Activated CD4-positive, alpha-beta T cell treated with anti-CD3 and anti-CD28 coated beads for 48 hours (primary cell): ENCODE data around the gene COL16A1.
A peak's percentile ranks its signal among the peaks of the same experiment; 100 is the strongest.

ENCODE experiments used
- DNase-seq: peaks from one replicate; pipeline ENCODE4 v3.0.0-alpha.2; 2020

The COL16A1 gene

DNA sequence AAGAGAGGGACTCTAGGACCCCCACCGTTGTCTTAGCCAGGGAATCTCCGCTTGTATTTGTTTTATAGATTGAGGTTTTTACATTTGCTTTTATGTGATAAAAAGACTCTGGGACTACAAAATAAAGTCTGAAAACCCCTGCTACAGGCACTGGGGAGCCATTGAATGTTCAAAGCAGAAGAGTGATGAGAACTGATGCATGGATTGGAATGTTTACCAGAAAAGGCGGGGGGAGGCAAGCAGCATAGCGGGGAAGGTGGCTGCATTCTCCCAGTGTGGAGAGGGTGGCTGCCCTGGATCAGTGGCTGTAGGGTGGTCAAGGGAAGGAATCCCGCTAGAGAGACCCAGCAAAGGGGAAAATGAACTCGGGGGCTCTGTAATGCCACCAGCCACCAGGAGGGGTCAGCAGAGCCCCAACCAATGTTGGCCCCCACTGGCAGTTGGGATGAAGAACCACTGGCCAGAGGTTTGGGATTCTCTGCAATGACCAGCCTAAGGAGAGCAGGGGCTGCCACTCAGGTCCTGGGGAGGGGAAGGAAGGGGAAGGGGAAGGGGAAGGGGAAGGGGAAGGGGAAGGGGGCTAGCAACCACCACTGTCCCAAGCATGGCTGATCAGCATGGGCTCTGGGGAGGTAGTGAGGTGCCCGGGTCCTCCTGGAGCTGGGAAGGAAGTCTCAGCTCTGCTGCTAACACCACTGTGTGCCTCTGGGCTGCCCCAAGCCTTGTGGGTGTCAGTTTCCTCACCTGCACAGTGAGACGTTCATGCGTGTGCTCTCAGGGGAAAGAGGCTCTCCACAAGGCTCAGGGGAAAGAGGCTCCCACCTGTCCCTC is 40.0 kb downstream of the COL16A1 start:
- DNase-seq: peak; percentile 65

DNA sequence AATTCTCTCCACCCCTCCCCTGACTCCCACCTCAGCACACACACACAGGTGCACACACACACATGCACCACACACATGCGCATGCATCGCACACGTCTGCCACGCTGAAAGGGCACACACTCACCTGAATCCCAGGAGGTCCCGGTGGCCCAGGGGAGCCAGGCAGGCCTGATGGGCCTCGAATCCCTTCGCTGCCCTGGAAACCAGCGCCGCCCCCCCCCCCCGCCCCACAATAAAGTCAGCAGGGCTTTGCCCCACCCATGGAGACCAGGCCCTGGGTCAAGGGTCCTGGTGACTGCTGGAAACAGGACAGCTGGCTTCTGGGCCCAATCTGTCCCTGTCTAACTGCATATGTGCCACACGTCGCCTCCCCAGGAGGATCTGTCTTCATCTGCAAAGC is 41.4 kb downstream of the COL16A1 start:
- no peak for DNase-seq

DNA sequence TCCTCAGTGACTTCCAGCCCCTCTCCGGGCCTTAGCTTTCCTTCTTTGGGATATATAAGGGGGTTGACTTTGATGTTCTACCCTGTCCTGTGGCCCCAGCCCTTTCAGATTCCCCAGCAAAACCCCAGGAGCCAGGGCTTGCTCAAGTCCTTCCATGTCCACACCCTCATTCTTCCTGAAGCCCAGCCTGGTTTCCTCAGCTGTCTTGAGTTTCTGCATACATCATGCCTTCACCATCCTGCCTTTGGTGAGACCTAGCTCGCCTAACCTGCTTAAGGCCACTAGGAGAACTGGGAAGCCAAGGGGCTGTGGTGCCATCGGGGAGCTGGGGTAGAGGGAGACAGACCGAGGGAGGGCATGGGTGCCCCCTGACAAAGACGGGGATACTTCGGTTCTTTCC is 42.0 kb downstream of the COL16A1 start:
- no peak for DNase-seq

DNA sequence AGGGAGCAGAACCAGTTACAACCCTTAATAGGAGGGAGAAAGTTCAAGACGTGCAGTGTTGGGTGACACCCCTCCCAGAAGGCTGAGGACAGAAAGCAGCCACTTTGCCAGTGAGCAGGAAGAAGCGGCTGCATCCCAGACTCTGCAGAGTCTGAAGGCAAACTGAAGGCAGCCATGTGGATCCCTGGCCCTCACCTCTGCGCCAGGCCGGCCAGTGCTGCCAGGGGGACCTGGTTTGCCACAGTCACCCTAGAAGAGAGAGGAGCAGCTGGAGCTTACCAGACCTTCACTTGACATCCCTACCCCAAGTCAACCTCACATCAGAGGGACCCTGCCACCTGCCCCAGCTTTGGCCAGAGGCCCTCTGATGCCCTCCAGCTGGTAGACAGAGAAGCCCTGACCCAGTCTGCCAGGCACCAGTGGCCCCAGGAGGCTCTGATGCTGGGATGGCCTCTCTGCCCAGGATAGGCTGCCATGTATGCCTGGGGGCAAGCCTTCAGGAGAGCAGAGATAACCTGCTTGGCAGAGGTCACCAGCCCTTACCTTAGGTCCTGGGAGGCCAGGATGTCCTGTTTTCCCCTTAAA is 42.9 kb downstream of the COL16A1 start:
- no peak for DNase-seq

DNA sequence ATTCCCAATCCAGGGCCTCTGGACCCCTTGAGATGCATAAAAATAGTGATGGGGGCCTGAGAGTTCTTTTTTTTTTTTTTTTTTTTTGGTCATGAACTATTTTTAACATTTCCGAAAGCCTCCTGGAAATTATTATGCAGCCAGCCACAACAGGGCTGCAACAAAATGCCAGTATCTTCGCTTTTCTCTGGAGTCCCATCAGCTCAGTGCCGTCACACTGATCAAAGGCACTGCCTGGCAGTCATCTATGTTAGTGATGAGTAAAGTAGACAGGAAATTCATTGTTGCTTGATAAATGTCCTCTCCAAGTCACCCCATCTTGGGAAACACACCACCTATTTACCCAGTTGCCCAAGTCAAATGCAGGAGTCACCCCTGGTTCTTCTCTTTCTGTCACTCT is 43.9 kb downstream of the COL16A1 start:
- DNase-seq: no peak

DNA sequence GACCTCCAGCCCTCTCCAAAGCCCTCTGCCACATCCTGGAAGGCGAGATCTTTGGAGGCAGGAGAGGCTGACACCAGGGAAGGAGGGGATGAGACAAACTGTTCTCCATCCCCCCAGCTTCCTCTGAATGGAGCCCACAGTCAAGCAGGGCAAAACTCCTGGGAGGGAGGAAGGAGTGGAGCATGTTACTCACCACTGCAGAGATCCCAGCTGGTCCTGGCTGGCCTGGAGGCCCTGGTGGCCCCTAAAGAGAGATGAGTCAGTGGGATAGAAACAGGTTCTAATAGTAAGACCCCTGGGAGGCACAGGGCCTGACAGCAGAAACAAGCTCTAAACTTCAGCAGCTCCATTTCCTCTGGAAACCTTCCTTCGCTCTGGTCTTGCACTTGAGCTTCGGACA is 45.1 kb downstream of the COL16A1 start:
- DNase-seq: no peak

DNA sequence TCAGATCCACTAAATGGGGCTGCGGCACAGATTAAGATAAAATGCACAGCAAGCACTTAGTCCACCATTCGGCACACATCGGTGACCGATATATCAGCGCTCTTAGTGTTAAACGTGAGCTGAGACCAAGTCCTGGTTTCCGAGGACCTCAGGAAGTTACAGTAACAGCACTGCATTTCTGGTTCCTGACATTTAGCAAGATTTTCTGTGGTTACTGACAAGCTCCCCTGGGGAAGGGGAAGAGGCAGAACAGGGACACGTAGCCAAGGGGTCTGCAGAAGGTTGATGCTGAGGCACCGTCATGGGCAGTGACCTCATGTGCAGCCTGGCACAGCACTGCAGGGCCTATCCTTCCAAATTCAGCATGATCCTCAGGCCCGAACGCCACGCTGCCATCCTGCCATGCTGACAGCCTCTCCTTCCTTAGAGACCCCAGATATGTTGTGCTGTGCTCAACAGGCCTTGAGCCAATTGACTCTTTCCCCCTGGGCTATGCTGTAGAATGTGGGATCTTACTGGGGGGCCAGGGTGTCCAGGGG is 45.8 kb downstream of the COL16A1 start:
- DNase-seq: no peak

DNA sequence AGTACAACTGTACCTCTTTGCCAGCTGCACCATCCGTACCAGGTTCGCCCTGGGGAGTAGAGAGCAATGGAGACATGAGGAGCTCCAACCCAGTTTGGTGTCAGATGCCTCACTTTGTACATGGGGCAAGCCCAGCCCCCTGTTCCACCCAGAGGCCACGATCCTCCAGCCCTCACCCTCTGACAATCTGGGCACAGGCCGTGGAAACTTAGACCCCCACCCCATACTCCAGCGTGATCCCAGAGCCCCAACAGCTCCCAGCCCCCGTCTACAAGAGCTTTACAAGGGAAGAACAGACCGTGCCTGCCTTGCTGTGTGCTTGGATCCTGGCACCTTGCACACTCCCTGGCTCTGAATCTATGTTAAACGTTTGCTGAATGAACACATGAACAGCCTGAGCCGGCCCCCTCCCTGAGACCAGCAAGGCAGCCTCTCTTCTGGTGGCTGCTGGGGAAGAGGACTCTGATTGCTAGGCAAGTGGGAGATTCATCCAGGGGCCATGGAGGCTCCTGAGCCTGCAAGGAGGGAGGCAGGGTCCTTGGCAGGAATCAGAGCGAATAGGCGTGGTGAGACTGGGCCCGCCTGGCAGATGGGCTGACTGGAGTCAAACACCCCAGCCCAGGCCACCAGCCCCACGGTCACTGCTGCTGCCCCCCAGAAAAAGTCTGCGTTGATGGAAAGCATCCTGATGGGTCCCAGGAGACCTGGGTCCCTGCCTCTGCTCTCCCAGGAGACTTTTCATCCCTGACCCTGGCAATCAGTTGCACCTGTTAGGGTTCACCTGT is 46.6 kb downstream of the COL16A1 start:
- no peak for DNase-seq

DNA sequence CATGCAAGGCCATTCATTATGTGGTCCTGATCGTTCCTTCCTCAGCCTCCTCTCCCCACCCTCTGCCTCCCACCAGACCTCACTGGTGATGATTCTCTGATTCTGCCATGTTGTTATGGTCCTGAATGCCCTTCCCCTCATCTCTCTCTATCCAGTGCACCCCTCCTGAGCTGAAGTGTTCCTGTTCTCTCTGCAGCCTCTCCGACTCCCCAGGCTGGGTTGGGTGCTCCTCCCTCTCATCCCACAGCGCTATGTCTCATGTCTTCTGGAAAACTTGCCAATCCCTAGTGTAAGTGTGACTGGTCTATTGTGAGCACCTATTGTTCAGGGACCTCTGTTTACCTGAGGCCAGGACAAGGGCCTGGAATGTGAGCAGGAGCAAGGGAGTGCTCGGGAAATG is 48.1 kb downstream of the COL16A1 start:
- no peak for DNase-seq

DNA sequence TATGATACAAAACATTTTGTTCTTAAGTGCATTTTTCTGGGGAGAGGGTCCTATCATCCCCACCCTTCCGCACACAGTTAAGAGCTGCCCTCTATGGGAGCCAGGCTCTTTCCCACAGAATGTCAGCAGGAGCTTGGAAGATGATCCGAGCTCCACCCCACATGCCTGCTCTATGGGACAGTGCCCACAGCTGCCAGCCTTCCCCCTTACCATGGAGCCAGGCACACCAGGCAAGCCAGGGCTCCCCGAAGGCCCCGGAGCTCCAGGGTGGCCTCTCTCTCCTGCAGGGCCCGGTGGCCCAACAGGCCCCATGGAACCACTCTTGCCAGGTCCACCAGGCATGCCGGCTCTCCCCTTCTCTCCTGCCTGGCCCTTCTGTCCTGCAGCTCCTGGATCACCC is 48.7 kb downstream of the COL16A1 start:
- no peak for DNase-seq

DNA sequence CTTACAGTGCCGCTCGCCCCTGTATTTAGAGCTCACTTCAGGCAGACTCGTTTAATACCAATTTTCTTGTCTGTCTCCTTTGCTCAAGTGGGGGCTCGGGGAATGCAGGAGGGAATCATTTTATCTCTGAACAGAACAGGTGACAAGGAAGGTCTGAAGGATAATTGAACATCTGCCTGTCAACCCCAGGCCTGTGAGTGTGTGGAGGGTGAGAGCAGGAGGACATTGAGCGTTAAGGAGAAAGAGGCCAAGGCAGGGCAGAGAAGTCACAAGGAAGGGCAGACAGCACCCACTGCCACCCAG is 49.4 kb downstream of the COL16A1 start:
- DNase-seq: no peak

DNA sequence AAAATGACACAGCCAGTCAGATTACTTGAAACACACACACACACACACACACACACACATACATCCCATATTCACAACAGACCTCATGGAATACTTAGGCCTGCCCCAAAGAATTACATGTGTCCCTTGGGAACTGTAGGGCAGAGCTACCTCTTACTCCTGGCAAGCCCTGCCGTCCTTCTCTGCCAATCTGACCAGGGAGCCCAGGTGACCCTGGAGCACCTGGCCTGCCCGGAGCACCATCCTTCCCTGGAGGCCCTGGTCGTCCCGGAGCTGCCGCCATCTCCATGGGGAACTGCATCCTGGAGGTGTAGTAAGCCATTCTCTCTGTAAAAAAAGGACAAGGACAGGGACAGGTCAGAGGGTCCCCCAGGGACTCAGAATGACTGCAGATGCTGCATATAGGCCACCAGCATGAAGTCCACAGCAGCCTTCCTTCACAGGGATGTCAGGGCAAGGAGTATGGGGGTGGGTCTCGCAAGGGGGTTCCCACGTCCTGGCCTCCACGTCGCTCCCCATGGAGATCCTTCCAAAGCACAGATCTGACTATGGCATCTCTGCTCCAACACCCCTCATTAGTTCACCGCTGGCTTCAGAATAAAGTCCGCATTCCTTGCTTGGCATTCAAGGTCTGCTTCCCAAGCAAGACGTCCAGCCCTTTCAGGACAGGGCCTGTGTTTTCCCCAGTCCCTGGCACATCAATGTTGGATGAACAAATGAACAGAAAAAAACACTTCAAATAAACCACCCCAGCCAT is 49.9 kb downstream of the COL16A1 start:
- no peak for DNase-seq

DNA sequence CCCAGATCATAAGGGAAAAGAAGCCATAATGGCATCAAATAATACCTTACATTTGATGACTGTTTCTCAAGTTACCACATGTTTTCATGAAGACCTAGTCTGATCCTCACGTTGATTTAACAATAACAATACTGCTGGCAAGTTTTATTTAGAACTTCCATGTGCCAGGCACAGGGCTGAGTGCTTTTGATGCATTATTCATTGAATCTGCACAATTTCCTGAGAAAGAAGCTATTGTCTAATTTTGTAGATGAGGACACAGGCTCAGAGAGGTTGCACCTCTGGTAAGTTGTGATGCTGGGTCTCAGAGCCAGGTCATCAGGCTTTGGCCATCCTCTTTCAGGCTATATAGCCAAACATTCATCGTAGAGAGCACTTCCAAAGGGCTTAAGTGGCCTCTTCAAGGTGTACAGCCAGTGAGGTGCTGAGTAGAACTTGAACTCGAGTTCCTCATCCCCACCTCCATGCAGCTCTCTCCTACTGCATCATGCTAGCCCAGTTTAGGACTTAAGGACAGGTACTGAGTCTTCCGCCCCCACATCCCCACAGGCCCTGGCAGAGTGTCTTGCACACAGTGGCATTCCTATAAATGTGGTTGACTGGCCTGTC is 50.8 kb downstream of the COL16A1 start:
- DNase-seq: no peak

DNA sequence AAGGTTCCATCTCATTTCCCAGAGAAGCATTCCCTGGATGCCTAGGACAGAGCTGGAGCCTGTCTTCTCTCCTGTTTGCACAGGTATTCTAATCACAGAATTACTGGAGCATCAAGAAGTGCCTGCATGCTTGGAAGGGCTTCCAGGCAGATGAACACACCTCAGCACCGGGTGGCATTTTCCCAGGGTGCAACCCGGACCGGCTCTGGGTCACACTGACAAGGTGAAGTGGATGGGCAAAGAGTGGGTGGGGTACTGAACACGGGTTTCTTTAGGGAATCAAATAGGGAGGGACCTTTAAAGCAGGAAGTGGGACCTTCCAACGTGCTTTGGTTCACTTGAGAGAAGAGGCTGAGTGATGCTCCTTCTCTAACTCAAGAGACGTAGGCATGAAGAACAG is 52.1 kb downstream of the COL16A1 start:
- no peak for DNase-seq

DNA sequence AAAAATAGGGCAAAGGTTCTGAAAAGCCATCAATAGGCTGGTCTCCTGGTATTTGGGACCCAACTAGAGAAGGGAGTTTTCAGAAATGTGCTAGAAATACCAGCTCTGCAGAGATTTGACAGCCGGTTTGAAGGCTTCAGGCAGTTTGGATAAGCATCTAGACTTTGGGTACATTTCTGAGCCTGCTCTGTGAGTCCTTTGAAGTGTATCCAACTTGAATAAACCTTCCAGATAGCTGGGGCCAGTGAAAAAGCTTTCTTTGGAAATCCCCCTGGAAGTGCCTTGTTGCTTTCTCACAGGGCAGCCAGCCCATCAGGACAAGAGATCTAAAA is 52.8 kb downstream of the COL16A1 start:
- DNase-seq: no peak

DNA sequence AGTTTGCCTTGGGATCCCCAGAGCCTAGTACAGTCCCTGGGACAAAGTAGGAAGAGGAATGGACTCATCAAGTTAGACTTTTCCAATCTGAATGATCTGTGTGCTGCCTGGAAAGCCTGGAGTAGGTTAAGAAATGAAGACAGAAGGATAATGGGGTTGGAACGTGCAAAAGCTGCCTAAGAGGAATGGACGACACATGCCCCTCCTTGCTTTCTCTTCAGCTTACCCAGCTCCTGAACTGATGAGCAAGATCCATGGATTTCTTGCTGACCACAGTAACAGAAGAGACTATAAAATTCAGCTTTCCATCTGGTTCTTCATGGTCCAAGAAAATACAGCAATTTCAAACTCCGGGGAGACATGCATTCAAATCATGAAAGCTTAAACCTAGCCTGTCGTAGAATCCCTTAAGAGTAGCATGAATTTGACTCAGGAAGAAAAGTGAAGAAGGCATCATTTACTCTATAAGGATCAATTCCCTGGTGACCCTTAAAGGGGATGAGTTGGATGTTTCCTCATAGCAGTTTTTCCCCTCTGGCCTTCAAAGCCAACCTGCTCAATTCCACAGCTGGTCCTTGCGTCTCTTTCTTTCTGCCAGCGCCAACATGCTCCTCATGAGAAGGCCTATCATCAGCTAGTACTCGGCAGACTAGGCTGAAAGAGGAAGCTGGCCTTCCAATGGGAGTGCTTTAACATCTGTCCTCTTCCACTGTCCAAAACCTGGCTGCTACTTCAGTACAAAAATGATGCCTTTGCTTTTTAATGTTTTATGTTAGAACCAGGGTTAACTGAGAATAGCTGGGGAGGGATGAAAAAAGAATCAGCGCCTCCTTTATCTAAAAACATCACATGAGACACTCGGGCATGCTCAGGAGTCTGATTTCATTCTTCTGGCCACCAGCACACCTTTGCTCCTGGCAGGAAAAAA is 53.4 kb downstream of the COL16A1 start:
- DNase-seq: no peak

DNA sequence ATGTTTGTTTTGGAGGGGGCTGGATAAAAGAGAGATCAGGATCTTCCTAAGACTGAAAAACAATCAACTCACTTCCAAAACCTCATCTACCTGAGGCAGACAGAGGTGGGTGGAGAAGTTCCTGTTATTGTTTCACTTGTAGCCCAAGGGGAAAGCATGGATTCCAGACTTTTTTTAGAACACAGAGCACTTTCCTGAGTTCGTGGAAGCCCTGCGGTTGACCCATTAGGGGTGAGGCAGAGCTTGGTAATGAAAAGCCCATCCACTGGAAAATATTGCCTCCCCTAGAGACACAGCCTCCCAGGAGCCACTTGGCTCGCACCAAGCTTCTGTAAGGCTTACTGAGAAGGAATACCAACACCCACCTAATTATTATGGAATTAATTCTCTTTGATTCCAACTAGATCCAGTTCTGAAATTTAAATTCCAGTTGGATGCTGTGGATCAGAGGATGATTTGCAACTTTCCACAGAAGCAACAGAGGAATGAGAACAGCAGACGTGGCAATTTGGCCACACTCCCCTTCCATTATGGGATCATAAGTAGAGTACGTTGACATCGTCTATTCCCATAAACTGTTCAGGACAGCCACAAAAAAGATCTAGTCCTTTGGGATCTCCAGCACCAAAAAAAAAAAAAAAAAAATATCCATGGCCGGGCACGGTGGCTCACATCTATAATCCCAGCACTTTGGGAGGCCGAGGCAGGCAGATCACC is 55.0 kb downstream of the COL16A1 start:
- DNase-seq: no peak

DNA sequence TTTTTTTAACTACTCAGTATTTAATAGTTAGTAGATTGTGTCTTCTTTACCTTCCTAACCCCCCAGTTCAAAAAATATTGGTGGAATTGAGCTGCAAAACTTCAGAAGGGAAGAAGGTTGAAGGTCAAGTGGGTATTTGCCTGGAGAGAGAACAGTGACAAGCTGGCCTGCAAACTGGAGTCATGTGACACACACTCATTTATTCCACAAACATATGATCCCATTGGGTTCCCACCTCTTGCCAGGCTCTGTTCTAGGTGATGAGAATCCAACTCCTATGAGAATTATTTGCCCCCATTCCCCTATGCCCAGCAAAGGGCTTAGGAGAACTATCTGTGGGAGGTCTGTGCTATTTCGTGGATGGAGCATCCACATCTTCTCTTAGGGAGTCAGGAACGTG is 55.6 kb downstream of the COL16A1 start:
- no peak for DNase-seq

DNA sequence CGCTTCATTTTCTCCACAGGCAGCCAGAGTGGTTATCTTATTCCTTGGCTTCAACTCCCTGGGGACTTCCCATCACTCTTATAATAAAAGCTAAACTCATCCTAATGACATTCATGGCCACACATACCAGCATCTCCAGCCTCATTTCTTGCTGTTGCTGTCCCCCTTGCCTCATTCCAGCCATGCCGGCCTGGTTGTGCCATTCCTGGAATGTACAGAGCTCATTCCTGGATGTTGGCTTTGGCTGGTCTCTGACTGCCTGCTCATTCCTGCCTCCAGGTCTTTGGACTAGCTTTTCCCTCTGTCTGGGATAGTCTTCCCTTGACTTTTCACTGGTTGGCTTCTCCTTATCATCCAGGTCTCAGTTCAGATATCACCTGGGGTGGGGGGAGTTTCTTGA is 56.7 kb downstream of the COL16A1 start:
- no peak for DNase-seq

DNA sequence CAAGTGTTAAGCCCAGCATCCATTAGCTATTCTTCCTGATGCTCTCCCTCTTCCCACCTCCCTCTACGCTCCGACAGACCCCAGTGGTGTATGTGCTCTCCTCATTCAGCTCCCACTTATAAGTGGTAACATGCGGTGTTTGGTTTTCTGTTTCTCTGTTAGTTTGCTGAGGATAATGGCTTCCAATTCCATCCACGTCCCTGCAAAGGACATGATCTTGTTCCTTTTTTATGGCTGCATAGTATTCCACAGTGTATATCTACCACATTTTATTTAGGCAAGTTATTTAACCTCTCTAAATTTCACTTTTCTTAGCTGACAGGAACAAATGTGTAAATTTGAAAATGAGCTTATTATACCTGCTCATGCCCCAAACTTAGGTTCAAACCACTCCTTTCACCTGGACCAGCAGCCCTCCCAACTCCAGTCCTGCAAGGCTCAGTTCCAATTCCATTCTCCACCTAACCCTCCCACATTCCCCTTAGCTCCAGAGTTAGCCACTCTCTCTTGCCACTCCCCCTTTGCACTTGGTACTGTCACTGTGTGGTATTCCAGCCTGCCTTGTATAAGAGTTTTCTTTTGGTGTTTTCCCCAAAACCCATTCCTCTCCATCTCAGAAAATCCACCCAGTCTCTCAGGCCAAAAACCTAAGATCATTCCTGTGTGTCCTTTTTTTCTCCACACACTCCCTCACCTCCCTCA is 57.4 kb downstream of the COL16A1 start:
- no peak for DNase-seq

DNA sequence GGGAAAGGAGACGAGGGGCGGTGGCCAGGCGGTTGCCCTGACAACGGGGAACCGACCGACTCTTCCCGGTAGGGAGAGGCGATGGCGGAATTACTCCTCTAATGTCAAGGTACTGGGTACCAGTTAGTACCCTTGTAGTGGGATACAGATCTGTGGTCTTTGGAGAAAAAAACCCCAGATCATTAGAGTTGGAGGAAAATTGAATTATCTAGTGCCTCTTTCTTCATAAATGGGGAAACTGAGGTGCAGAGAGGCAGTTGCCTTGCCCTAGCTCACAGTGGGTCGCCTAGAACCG is 58.6 kb downstream of the COL16A1 start:
- no peak for DNase-seq
